ENCODE measurements around the gene PPARG. TPM values are rescaled to one million over a fixed set of nuclear protein-coding genes. Genes with fewer than 3 reads are reported as not detected.

PPARG gene
- total and polyA plus RNA-seq, 7 donors = 9.7 to 111 (median 17.8) TPM

DNA sequence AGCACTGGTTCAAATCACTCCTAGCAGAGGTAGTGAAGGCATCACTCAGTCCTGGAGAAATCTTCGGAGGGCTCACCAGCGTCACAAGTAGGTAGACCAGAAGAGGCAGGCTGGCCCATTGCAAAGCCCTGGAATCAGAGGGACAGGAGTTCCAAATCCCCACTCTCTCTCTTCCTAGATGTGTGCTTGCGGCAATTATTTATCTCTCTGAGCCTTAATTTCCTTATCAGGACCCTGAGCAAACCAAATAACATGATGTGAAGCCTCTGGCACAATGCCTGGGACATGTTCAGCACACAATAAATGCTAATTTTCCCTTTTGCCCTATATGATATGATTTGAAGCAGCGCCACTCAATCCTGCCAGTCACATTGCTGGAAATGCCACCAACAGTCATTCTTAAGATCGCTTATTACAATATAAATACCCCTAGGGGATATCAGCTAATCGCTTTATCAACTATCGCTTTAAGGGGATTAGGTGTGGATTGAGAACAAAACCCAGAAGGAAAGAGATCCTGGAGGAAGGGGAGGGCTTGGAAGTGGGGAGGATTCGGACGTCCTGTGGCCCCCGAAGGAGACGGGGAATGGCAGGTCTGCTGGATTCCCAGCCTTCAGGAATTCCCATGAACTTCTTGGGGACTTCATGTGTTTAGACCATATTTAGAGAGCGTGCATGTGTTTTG, 135.9 kb downstream of the PPARG start:
- no peak for TF ChIP-seq POLR2A (IDR thresholded peaks at IDR 0.05)
- TF ChIP-seq POLR2AphosphoS5 (IDR thresholded peaks at IDR 0.05) = no peak
- TF ChIP-seq, protein P1, sequence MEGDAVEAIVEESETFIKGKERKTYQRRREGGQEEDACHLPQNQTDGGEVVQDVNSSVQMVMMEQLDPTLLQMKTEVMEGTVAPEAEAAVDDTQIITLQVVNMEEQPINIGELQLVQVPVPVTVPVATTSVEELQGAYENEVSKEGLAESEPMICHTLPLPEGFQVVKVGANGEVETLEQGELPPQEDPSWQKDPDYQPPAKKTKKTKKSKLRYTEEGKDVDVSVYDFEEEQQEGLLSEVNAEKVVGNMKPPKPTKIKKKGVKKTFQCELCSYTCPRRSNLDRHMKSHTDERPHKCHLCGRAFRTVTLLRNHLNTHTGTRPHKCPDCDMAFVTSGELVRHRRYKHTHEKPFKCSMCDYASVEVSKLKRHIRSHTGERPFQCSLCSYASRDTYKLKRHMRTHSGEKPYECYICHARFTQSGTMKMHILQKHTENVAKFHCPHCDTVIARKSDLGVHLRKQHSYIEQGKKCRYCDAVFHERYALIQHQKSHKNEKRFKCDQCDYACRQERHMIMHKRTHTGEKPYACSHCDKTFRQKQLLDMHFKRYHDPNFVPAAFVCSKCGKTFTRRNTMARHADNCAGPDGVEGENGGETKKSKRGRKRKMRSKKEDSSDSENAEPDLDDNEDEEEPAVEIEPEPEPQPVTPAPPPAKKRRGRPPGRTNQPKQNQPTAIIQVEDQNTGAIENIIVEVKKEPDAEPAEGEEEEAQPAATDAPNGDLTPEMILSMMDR (IDR thresholded peaks at IDR 0.05) = no peak
- no peak for TF ChIP-seq EP300 (IDR thresholded peaks at IDR 0.05)
- no peaks in the 10 kb centered on the region for H3K36me3 ChIP-seq

DNA sequence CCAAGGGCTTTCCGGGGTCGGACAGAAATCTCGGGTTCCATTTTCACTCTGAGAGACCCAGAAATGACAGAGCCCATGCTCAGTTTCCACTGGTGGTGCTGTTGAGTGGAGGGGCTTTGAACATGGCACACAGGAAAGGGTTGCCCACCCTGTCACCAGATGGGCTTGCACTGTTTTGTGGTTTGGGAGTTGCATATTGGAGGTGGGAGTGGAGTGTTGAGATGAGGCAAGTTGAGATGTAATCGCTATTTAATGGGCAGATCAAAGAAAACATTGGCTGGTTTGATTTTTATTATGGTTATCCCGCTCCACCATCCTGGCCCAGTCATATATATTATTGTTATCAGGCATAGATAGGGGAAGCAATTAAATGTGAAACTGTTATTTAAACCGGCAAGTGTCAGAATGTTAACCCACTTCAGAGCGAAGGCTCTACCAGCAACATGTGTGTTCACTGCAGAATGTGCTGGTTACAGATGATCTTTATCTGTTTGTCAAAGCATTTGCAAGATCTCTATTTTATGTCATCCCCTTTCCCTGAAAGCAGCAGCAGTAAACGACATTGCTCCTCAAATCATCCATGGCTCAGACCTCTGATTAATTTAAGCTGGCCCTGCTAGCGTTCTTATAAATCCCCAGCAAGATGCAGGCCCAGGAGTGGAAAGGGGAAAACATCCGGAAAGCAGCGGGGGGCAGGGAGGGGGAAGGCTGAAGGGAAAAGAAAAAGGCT, 137.1 kb downstream of the PPARG start:
- H3K9me3 ChIP-seq = no peaks in the 10 kb centered on the region
- no peak for DNase-seq
- intact Hi-C loops (cut with DNase I) = no loop called here
- 59 to 72% methylated on average over 11 of the region's 11 CpGs for WGBS, 2 donors
- H3K4me1 ChIP-seq = no peaks in the 10 kb centered on the region
- no peaks in the 10 kb centered on the region for H3K27me3 ChIP-seq
- no peak for TF ChIP-seq EP300 (IDR thresholded peaks at IDR 0.05)
- no peak for TF ChIP-seq POLR2AphosphoS5 (IDR thresholded peaks at IDR 0.05)
- TF ChIP-seq POLR2A (IDR thresholded peaks at IDR 0.05) = no peak
- TF ChIP-seq, protein P1 (IDR thresholded peaks at IDR 0.05) = no peak
- H3K27ac ChIP-seq = no peak overlapping the region
- H3K4me3 ChIP-seq = no peak overlapping the region
- H3K36me3 ChIP-seq = no peaks in the 10 kb centered on the region

More for the DNA sequence above, 135.9 kb downstream of the PPARG start:
- 86 to 87% methylated on average over 12 of the region's 12 CpGs for WGBS, 2 donors
- intact Hi-C loops (cut with DNase I) = no loop called here
- Histone ChIP-seq H3K4me1 (no peaks in the 10 kb centered on the region), H3K9me3 (no peaks in the 10 kb centered on the region), H3K27me3 (no peaks in the 10 kb centered on the region), H3K27ac (no peak overlapping the region), H3K4me3 (no peak overlapping the region)
- no peak for DNase-seq

DNA sequence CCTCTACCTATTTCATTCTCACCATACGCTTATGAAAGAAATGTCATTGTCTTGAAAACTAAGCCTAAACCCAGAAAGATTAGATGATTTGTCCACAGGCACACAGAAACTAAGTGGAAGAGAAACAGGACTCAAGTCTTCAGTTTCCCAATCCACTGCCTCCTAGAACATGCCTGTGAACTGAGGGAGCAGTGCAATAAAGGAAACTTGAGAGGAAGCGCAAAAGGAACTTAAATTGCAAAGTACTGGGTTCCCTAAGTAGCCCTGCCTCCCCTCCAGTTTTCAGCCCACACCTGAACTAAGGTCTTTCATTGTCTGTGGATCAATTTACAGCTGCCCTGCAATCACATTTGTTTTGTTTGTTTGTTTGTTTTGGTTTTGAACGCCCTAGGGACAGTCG, 138.7 kb downstream of the PPARG start:
- Histone ChIP-seq H3K9me3 (no peaks in the 10 kb centered on the region), H3K4me3 (no peak overlapping the region), H3K27me3 (no peaks in the 10 kb centered on the region), H3K36me3 (no peaks in the 10 kb centered on the region), H3K27ac (no peak overlapping the region), H3K4me1 (no peaks in the 10 kb centered on the region)
- intact Hi-C loops (cut with DNase I) = no loop called here
- 56 to 78% methylated on average over 4 of the region's 4 CpGs for WGBS, 2 donors
- DNase-seq = no peak
- TF ChIP-seq, protein P1 (IDR thresholded peaks at IDR 0.05) = no peak
- TF ChIP-seq POLR2A (IDR thresholded peaks at IDR 0.05) (no peak), EP300 (IDR thresholded peaks at IDR 0.05) (no peak), POLR2AphosphoS5 (IDR thresholded peaks at IDR 0.05) (no peak)

DNA sequence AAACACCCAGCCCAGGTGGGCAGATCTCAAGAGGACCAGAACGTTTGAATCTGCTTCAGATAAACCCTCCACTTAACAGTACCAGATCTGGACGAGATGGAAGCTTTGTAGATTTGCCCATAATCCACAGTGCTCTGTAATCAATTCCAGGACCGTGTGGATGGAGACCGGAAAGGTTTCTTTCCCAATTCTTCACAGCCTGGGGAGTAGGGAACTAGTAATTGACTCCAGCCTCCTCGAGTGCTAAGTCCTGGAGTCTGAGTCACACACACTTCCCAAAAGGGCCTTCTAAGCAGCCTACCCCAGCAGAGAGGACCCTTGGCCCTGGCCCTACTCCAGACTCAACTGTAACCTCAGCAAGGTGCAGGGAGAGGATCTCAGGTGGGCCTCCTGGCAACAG, 139.3 kb downstream of the PPARG start:
- DNase-seq = no peak
- Histone ChIP-seq H3K4me3 (no peak overlapping the region), H3K4me1 (no peaks in the 10 kb centered on the region), H3K27me3 (no peaks in the 10 kb centered on the region), H3K36me3 (no peaks in the 10 kb centered on the region), H3K27ac (no peak overlapping the region), H3K9me3 (no peaks in the 10 kb centered on the region)
- intact Hi-C loops (cut with DNase I) = no loop called here
- 73 to 84% methylated on average over 5 of the region's 5 CpGs for WGBS, 2 donors
- TF ChIP-seq POLR2AphosphoS5 (IDR thresholded peaks at IDR 0.05) (no peak), EP300 (IDR thresholded peaks at IDR 0.05) (no peak), POLR2A (IDR thresholded peaks at IDR 0.05) (no peak)
- TF ChIP-seq, protein P1 (IDR thresholded peaks at IDR 0.05) = no peak

Measured in sigmoid colon (tissue), 7 donors.